KOPT-K1 (cell line): Measurements from ENCODE around the gene BZW1.

ENCODE experiments used
- H3K27ac ChIP-seq: fragments of 200-600 bp; sonication (generic); 2 replicates; pipeline ENCODE4 v1.5.1; 2016; ENCODE audit warnings: antibody characterized with exemption, mild to moderate bottlenecking, low read depth, low read length; ENCODE audit not compliant: poor library complexity, severe bottlenecking
- H3K36me3 ChIP-seq: fragments of 200-600 bp; sonication (generic); 2 replicates; pipeline ENCODE4 v1.5.1; 2017; ENCODE audit warnings: antibody characterized with exemption, mild to moderate bottlenecking, low read length, moderate library complexity; ENCODE audit not compliant: insufficient read depth
- H3K9me3 ChIP-seq: fragments of 200-600 bp; sonication (generic); 2 replicates; pipeline ENCODE4 v1.5.1; 2017; ENCODE audit warnings: antibody characterized with exemption, low read length, mild to moderate bottlenecking; ENCODE audit not compliant: insufficient read depth, poor library complexity, severe bottlenecking

The BZW1 gene

DNA sequence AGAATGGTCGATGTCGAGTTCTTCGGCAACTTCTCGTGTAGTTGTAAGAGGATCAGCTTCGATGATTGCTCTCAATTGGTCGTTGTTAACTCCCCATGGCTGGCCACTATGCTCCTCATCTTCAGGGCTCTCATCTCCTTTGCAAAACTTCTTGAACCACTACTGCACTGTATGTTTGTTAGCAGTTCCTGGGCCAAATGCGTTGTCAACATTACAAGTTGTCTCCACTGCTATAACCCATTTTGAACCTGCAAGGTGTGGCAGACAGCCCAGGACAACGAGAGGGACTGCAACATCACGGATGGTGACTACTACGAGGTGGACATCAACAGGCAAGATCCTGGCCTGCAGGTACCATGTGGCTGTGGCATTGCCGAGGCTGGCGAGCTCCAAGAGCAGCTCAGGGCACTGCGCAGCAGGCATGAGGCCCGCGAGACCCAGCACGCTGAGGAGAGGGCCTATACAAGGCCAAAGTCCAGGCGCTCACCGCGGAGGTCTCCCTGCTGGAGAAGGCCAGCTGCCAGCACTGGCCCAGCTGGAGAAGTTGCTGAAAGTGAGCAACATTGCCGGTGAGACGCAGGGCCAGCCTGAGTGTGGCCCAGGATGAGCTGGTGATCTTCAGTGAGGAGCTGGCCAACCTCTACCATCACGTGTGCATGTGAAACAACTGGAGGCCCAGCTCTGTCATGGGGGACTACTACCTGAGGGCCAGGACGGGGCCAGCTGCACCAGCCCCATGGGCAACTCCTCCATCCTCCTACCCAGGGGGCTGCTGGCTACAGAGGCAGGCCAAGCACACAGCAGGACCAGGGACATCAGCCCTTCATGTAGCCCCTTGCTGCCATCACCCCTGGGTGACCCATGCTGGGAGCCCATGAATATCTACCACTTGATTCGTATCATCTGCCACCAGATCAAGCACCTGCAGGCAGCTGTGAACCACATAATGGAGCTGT lies 32.6 kb downstream of the BZW1 start:
- H3K27ac ChIP-seq: no peak overlapping the region
- no peaks in the 10 kb centered on the region for H3K36me3 ChIP-seq
- no peaks in the 10 kb centered on the region for H3K9me3 ChIP-seq

- no peak overlapping the region for H3K27ac ChIP-seq
- H3K9me3 ChIP-seq: no peaks in the 10 kb centered on the region
- H3K36me3 ChIP-seq: peaks cover under 1% of the 10 kb centered on the region; the same call in 1 of the 2 replicates
Observed at GRCh38 chr2:200845194-200845593, 33.5 kb downstream of the BZW1 start.

DNA sequence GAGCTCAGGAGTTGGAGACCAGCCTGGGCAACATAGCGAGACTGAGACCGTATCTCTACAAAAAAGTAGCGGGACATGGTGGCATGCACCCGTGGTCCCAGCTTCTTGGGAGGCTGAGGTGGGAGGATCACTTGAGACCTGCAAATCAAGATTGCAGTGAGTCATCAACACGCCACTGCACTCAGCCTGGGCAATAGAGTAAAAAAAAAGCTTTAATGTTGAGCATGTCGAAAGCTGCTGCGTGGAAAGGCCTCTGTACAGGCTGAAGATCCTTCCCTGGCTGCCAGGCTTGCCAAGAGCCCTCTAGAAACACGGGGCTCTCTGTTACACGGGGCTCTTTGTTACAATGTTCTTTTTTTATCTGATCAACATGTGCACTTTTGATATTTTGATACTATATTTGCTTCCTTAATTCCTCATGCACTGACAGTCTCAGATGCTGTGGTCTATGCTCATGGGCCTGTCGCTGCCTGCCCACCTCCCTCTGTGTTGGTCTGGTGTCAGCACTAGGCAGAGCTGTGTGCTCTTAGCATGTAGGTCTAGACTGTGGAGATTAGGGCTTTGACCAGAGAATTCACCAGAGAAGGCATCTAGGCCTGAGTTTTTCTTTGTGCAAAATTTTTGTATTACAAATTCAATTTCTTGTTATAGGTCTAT lies 34.1 kb downstream of the BZW1 start:
- H3K36me3 ChIP-seq: peaks cover 7% of the 10 kb centered on the region

DNA sequence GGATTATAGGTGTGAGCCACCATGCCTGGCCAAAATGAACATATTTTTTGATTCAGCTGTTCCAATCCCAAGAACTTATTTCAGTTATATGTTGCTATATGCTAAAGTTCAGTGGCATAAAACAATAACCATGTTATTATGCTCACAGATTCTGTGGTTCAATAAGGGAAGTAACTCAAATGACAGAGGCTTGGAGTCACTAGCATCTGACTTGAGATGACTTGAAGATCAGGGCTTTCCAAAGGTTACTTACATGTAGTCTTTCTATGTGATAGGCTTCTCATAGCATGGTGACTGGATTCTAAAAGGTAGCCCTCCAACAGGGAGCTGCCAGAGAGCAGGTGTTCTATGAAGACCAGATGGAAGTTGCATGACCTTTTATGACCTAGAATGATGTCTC lies 35.6 kb downstream of the BZW1 start:
- peaks cover 22% of the 10 kb centered on the region for H3K36me3 ChIP-seq
- H3K27ac ChIP-seq: no peak overlapping the region
- H3K9me3 ChIP-seq: no peaks in the 10 kb centered on the region

More for the DNA sequence above, 34.1 kb downstream of the BZW1 start:
- Histone ChIP-seq H3K27ac (no peak overlapping the region), H3K9me3 (no peaks in the 10 kb centered on the region)

DNA sequence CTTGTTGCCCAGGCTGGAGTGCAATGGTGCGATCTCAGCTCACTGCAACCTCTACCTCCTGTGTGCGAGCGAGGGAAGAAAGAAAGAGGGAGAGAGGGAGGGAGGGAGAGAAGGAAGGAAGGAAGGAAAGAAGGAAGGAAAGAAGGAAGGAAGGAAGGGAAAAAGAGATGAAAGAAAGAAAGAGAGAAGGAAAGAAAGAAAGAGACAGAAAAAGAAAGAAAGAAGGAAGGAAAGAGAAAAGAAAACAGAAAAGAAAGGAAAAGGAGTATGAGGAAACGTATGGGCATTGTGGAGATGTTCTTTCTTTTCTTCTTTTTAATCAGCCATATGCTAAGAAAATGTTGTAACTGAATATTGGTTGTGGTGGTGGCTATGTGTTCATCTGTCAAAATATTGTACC lies 36.2 kb downstream of the BZW1 start:
- Histone ChIP-seq H3K27ac (no peak overlapping the region), H3K36me3 (peaks cover 28% of the 10 kb centered on the region), H3K9me3 (no peaks in the 10 kb centered on the region)

- Histone ChIP-seq H3K36me3 (peaks cover 56% of the 10 kb centered on the region), H3K27ac (no peak overlapping the region)
Observed at GRCh38 chr2:200850512-200851256, 39.0 kb downstream of the BZW1 start.

DNA sequence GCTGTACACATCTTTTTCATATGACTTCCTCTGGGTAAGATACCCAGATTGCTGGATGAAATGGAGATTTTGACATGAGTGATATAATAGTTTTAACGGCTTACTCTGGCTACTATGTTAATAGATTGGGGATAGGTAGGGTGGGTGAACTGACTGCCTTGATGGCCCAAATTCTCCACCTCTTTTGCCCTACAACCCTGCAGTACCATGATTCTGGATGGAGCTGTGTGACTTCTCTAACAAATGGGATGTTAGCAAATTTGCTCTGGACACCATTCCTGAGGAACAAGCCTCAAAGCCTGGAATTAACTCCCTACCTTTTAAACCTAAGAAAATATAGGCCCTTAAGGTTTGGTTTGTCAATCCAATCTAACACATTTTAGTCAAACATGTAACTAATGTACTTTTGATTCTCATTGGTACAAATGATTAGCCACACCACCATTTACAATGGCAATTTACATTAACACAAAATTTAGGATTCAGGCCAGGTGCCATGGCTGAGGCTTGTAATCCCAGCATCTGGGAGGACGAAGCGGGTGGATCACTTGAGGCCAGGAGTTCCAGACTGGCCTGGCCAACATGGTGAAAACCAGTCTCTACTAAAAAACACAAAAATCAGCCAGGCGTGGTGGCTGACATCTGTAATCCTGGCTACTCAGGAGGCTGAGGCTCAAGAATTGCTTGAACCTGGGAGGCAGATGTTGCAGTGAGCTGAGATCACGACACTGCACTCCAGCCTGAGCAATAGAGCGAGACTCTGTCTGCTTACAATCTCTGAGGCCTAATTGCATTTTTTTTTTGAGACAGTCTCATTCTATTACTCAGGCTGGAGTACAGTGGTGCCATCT lies 39.9 kb downstream of the BZW1 start:
- H3K9me3 ChIP-seq: no peaks in the 10 kb centered on the region
- H3K36me3 ChIP-seq: peaks cover 65% of the 10 kb centered on the region
- no peak overlapping the region for H3K27ac ChIP-seq

More at GRCh38 chr2:200850512-200851256, 39.0 kb downstream of the BZW1 start:
- no peaks in the 10 kb centered on the region for H3K9me3 ChIP-seq

- Histone ChIP-seq H3K9me3 (no peaks in the 10 kb centered on the region), H3K27ac (no peak overlapping the region), H3K36me3 (peaks cover 75% of the 10 kb centered on the region)
Observed at GRCh38 chr2:200852605-200853004, 40.9 kb downstream of the BZW1 start.

- Histone ChIP-seq H3K27ac (no peak overlapping the region), H3K9me3 (no peaks in the 10 kb centered on the region), H3K36me3 (peaks cover 100% of the 10 kb centered on the region)
Observed at GRCh38 chr2:200856806-200857205, 45.1 kb downstream of the BZW1 start.

DNA sequence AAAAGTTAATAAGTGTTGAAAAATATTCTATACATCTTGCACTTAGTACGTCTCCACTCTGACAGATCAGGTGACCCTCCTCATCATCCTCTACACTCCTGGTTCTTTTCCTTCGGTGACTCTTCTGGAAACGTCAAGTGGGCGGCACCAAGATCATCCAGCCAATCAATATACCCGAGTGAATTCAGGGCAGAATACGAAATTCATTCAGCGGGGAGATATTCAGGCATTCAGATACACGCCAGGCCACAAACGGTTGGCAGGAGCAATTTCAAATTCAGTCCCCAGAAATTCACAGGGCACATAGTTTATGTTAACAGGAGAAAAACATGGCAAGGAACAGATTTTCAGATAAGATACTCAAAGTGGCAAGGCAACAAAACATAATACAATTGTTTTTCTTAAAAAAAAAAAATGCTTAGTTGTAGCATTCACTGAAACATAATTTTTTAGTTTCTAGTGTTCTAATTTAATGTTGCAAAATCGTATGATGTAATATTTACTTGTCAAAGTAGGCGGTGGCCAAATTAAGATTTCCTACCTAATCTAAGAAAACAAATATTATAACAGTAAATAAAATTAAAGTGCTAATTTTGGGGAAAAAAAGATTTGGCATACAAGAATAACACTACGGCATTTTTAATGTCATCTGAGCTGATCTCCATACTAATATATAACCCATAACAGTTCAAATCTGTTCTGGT lies 48.5 kb downstream of the BZW1 start:
- H3K36me3 ChIP-seq: peaks cover 74% of the 10 kb centered on the region
- H3K9me3 ChIP-seq: no peaks in the 10 kb centered on the region
- H3K27ac ChIP-seq: no peak overlapping the region

DNA sequence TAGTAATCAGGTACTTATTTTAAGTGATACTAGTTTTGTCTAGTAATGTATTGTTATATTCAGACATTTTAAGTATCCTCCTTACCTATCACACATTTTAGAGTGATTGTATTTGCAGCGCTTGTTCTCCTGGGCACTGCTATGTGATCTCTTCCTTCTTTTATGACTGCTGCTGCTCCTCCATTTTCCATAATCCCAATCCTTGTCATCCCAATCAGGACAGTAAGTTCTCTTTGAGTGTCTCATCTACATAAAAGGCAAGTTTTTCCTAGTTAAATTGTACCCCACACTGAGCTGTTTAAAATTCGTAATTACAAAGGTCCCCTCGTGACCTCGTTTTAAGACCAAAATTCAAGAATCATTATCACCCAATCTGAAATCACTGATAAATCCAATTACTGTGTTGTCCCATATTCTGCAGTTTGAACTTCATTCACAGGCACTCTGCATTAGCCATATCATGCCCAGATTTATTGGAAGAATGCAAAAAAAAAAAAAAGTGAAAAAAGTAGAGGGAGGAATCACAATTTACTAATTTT lies 50.0 kb downstream of the BZW1 start:
- peaks cover 59% of the 10 kb centered on the region for H3K36me3 ChIP-seq
- no peaks in the 10 kb centered on the region for H3K9me3 ChIP-seq
- peak overlapping the region; percentile 4 for H3K27ac ChIP-seq

DNA sequence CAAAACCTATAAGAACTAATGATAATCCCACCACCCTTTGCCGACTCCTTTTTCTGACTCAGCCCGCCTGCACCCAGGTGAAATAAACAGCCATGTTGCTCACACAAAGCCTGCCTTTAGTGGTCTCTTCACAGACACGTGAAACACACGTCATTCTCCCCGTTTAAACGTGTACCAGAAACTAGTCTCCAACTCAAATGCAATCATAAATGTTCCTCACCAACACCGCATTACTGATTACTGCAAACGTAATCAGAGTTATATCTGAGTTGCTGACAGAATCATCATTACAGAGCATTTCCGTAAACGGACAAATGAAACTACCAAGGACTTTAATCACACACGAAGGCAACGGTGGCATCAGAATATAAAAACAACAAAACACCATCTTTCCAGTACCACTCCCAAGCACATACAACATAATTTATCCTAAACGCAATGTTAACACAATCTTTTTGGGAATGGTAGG lies 50.9 kb downstream of the BZW1 start:
- Histone ChIP-seq H3K36me3 (peaks cover 51% of the 10 kb centered on the region), H3K9me3 (no peaks in the 10 kb centered on the region), H3K27ac (peak overlapping the region; percentile 94)

DNA sequence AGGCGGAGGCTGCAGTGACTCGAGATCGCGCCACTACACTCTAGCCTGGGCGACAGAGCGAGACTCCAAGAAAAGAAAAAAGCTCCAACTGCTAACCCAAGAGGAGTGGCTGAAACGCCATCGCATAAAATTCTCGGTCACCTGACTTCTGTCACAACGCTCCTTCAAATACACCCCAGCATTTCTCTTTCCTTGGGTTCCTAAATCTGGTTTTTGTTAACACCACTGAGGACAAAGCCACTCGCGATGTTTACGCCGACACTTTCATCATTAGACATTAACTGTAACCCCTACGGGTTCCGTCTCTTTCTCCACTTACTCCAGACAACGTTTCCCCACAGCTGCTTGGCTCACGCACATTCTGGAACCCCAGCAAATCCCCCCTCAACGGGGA lies 52.1 kb downstream of the BZW1 start:
- H3K27ac ChIP-seq: peak overlapping the region; percentile 94
- H3K36me3 ChIP-seq: peaks cover 39% of the 10 kb centered on the region
- no peaks in the 10 kb centered on the region for H3K9me3 ChIP-seq
